MM.1S (cell line): ENCODE results near the gene WRNIP1.

Experiments
- EZH2 ChIP-seq: fragments of 300-600 bp; sonication (generic); optimal IDR thresholded peaks from 2 replicates; pipeline ENCODE3; 2017; ENCODE audit warnings: low read depth, mild to moderate bottlenecking, antibody characterized with exemption, low read length, mixed read lengths
- TF ChIP-seq, protein P1 (sequence below): fragments of 300-600 bp; sonication (generic); IDR thresholded peaks from 2 replicates; pipeline ENCODE4 v1.5.1; 2016; ENCODE audit warnings: antibody characterized with exemption, low read length, mixed read lengths

DNA sequence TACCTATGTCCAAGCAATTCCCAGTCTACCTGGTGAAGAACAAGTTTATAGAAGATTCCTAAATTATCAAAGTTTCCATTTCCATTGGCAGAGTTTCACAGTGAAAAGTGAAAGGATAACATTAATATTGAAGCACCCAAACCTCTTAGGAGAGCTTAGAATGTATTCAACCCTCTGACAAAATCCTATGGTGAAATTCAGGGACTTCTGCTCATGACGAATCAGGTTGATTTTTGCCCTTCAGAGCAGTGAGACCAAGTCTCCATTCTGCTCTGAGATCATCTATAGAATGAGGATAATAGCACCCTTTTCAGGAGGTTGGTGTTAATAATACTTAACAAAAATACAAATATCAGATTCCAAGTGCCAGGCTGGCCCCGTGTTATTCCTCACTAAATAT lies 60.9 kb downstream of the WRNIP1 start:
- TF ChIP-seq EZH2, result no peak
- TF ChIP-seq, protein P1, sequence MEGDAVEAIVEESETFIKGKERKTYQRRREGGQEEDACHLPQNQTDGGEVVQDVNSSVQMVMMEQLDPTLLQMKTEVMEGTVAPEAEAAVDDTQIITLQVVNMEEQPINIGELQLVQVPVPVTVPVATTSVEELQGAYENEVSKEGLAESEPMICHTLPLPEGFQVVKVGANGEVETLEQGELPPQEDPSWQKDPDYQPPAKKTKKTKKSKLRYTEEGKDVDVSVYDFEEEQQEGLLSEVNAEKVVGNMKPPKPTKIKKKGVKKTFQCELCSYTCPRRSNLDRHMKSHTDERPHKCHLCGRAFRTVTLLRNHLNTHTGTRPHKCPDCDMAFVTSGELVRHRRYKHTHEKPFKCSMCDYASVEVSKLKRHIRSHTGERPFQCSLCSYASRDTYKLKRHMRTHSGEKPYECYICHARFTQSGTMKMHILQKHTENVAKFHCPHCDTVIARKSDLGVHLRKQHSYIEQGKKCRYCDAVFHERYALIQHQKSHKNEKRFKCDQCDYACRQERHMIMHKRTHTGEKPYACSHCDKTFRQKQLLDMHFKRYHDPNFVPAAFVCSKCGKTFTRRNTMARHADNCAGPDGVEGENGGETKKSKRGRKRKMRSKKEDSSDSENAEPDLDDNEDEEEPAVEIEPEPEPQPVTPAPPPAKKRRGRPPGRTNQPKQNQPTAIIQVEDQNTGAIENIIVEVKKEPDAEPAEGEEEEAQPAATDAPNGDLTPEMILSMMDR, result no peak
